ENCODE data around the gene ZBTB7A. TPM values are rescaled to one million over a fixed set of nuclear protein-coding genes. Genes with fewer than 3 reads are reported as not detected.

Gene ZBTB7A
- total and polyA plus RNA-seq, 4 donors: 7.8 to 53.9 (median 32.4) TPM

GRCh38 chr19:4108767-4109625 is 42.3 kb upstream of the ZBTB7A start:
- DNase-seq (peak in 1 of 2 donors; percentile 66), ATAC-seq (ENCODE audit: low FRiP score) (no peak)
- Histone ChIP-seq H3K9me3 (ENCODE audit: control insufficient read depth, low read length) (no peaks in the 10 kb centered on the region), H3K27ac (ENCODE audit: low read depth in 1 of 2, low read length in 2 of 2) (no peak overlapping the region), H3K4me1 (ENCODE audit: control insufficient read depth in 1 of 2, insufficient read depth in 2 of 2, low read length in 2 of 2) (no peaks in the 10 kb centered on the region), H3K27me3 (ENCODE audit: control insufficient read depth in 1 of 2, insufficient read depth in 2 of 2, low read length in 1 of 2) (no peaks in the 10 kb centered on the region), H3K4me3 (ENCODE audit: low read length in 2 of 2) (no peak overlapping the region), H3K36me3 (ENCODE audit: control insufficient read depth in 1 of 2, insufficient read depth in 2 of 2, low read length in 1 of 2) (peaks cover 0 to 7% of the 10 kb centered on the region in 2 donors)
- WGBS, 2 donors: 90 to 92% methylated on average over 35 of the region's 35 CpGs
- intact Hi-C loops (cut with DNase I): no loop called here

- DNase-seq (peak in 1 of 2 donors; percentile 48), ATAC-seq (ENCODE audit: low FRiP score) (no peak)
- peaks cover 0 to 8% of the 10 kb centered on the region in 2 donors for H3K36me3 ChIP-seq (ENCODE audit: control insufficient read depth in 1 of 2, insufficient read depth in 2 of 2, low read length in 1 of 2)
- 85 to 87% methylated on average over 9 of the region's 9 CpGs for WGBS, 2 donors
- intact Hi-C loops (cut with DNase I): no loop called here
- H3K4me1 ChIP-seq (ENCODE audit: control insufficient read depth in 1 of 2, insufficient read depth in 2 of 2, low read length in 2 of 2): no peaks in the 10 kb centered on the region
- no peak overlapping the region for H3K4me3 ChIP-seq (ENCODE audit: low read length in 2 of 2)
- H3K27ac ChIP-seq (ENCODE audit: low read depth in 1 of 2, low read length in 2 of 2): no peak overlapping the region
- H3K27me3 ChIP-seq (ENCODE audit: control insufficient read depth in 1 of 2, insufficient read depth in 2 of 2, low read length in 1 of 2): no peaks in the 10 kb centered on the region
- no peaks in the 10 kb centered on the region for H3K9me3 ChIP-seq (ENCODE audit: control insufficient read depth, low read length)
Measured at GRCh38 chr19:4103080-4103433, 36.4 kb upstream of the ZBTB7A start.

- no peaks in the 10 kb centered on the region for H3K9me3 ChIP-seq (ENCODE audit: control insufficient read depth, low read length)
- DNase-seq (peak in 1 of 2 donors; percentile 39), ATAC-seq (ENCODE audit: low FRiP score) (no peak)
- H3K27me3 ChIP-seq (ENCODE audit: control insufficient read depth in 1 of 2, insufficient read depth in 2 of 2, low read length in 1 of 2): no peaks in the 10 kb centered on the region
- no peaks in the 10 kb centered on the region for H3K4me1 ChIP-seq (ENCODE audit: control insufficient read depth in 1 of 2, insufficient read depth in 2 of 2, low read length in 2 of 2)
- no peak overlapping the region for H3K27ac ChIP-seq (ENCODE audit: low read depth in 1 of 2, low read length in 2 of 2)
- no peak overlapping the region for H3K4me3 ChIP-seq (ENCODE audit: low read length in 2 of 2)
- intact Hi-C loops (cut with DNase I): no loop called here
- H3K36me3 ChIP-seq (ENCODE audit: control insufficient read depth in 1 of 2, insufficient read depth in 2 of 2, low read length in 1 of 2): peaks cover 0 to 8% of the 10 kb centered on the region in 2 donors
- WGBS, 2 donors: 87 to 89% methylated on average over 52 to 53 of the region's 53 CpGs
Measured at GRCh38 chr19:4102339-4103079, 35.8 kb upstream of the ZBTB7A start.

GRCh38 chr19:4101496-4101770 is 34.7 kb upstream of the ZBTB7A start:
- DNase-seq (no peak), ATAC-seq (ENCODE audit: low FRiP score) (no peak)
- Histone ChIP-seq H3K9me3 (ENCODE audit: control insufficient read depth, low read length) (no peaks in the 10 kb centered on the region), H3K4me1 (ENCODE audit: control insufficient read depth in 1 of 2, insufficient read depth in 2 of 2, low read length in 2 of 2) (no peaks in the 10 kb centered on the region), H3K27ac (ENCODE audit: low read depth in 1 of 2, low read length in 2 of 2) (no peak overlapping the region), H3K36me3 (ENCODE audit: control insufficient read depth in 1 of 2, insufficient read depth in 2 of 2, low read length in 1 of 2) (peaks cover 0 to 8% of the 10 kb centered on the region in 2 donors), H3K27me3 (ENCODE audit: control insufficient read depth in 1 of 2, insufficient read depth in 2 of 2, low read length in 1 of 2) (no peaks in the 10 kb centered on the region), H3K4me3 (ENCODE audit: low read length in 2 of 2) (no peak overlapping the region)
- 94% methylated on average over 10 of the region's 10 CpGs for WGBS, 2 donors
- intact Hi-C loops (cut with DNase I): no loop called here

GRCh38 chr19:4100647-4101495 is 34.2 kb upstream of the ZBTB7A start:
- Histone ChIP-seq H3K36me3 (ENCODE audit: control insufficient read depth in 1 of 2, insufficient read depth in 2 of 2, low read length in 1 of 2) (peaks cover 0 to 8% of the 10 kb centered on the region in 2 donors), H3K4me1 (ENCODE audit: control insufficient read depth in 1 of 2, insufficient read depth in 2 of 2, low read length in 2 of 2) (no peaks in the 10 kb centered on the region), H3K27ac (ENCODE audit: low read depth in 1 of 2, low read length in 2 of 2) (no peak overlapping the region), H3K9me3 (ENCODE audit: control insufficient read depth, low read length) (no peaks in the 10 kb centered on the region), H3K4me3 (ENCODE audit: low read length in 2 of 2) (no peak overlapping the region), H3K27me3 (ENCODE audit: control insufficient read depth in 1 of 2, insufficient read depth in 2 of 2, low read length in 1 of 2) (no peaks in the 10 kb centered on the region)
- intact Hi-C loops (cut with DNase I): no loop called here
- peak in 1 of 2 donors; percentile 38 for DNase-seq
- no peak for ATAC-seq (ENCODE audit: low FRiP score)
- WGBS, 2 donors: 91 to 93% methylated on average over 31 to 38 of the region's 38 CpGs

- H3K9me3 ChIP-seq (ENCODE audit: control insufficient read depth, low read length): no peaks in the 10 kb centered on the region
- 93 to 95% methylated on average over 32 to 38 of the region's 38 CpGs for WGBS, 2 donors
- ATAC-seq (ENCODE audit: low FRiP score) (no peak), DNase-seq (peak in 1 of 2 donors; percentile 33)
- H3K27ac ChIP-seq (ENCODE audit: low read depth in 1 of 2, low read length in 2 of 2): no peak overlapping the region
- intact Hi-C loops (cut with DNase I): no loop called here
- peaks cover 0 to 8% of the 10 kb centered on the region in 2 donors for H3K36me3 ChIP-seq (ENCODE audit: control insufficient read depth in 1 of 2, insufficient read depth in 2 of 2, low read length in 1 of 2)
- no peak overlapping the region for H3K4me3 ChIP-seq (ENCODE audit: low read length in 2 of 2)
- H3K27me3 ChIP-seq (ENCODE audit: control insufficient read depth in 1 of 2, insufficient read depth in 2 of 2, low read length in 1 of 2): no peaks in the 10 kb centered on the region
- H3K4me1 ChIP-seq (ENCODE audit: control insufficient read depth in 1 of 2, insufficient read depth in 2 of 2, low read length in 2 of 2): no peaks in the 10 kb centered on the region
Measured at GRCh38 chr19:4099041-4099764, 32.5 kb upstream of the ZBTB7A start.

DNA sequence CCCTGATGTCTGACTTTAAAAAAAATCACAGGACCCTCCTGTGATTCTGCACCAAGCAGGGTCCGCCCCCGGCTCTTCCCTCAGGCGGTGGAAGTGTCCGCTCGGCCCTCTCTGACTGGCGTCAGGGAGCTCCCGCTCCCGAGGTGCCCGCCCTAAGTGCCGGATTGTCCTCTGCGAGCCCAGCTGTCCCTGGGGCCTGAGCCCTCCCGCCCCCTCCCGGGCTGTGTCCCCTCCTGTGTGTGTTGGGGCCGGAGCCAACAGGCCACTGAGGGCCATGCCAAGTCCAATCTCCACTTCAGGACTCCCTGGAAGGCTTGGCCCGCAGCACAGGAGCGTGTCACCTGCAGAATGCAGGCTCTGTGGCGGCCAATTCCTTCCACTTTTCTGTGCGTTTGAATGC is 31.8 kb upstream of the ZBTB7A start:
- peaks cover 0 to 8% of the 10 kb centered on the region in 2 donors for H3K36me3 ChIP-seq (ENCODE audit: control insufficient read depth in 1 of 2, insufficient read depth in 2 of 2, low read length in 1 of 2)

DNA sequence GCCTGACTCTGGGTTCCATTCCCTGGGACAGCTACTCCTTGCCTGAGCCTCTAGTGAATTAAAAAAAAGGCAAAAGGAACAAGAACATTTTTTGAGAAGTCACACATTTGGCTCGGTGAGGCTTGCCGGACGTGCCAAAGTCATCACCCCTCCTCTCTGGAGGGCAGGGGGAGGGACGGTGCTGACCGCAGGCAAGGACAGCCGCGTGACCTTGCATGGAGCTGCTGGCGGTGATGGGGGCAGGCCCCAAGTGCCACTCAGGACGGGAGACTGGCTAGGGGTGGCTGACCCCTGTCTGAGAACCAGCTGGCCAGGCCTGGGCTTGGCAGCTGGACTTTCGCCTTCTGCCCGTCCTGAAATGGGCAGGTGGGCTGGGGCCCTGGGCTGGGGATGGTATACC is 30.8 kb upstream of the ZBTB7A start:
- Histone ChIP-seq H3K4me1 (ENCODE audit: control insufficient read depth in 1 of 2, insufficient read depth in 2 of 2, low read length in 2 of 2) (no peaks in the 10 kb centered on the region), H3K4me3 (ENCODE audit: low read length in 2 of 2) (no peak overlapping the region), H3K9me3 (ENCODE audit: control insufficient read depth, low read length) (no peaks in the 10 kb centered on the region), H3K27me3 (ENCODE audit: control insufficient read depth in 1 of 2, insufficient read depth in 2 of 2, low read length in 1 of 2) (no peaks in the 10 kb centered on the region), H3K36me3 (ENCODE audit: control insufficient read depth in 1 of 2, insufficient read depth in 2 of 2, low read length in 1 of 2) (peaks cover 0 to 8% of the 10 kb centered on the region in 2 donors), H3K27ac (ENCODE audit: low read depth in 1 of 2, low read length in 2 of 2) (peak overlapping the region in 1 of 2 donors; percentile 49)
- ATAC-seq (ENCODE audit: low FRiP score) (peak; percentile 75), DNase-seq (peak; percentile 78 to 87)
- intact Hi-C loops (cut with DNase I): no loop called here
- 4 to 9% methylated on average over 11 of the region's 11 CpGs for WGBS, 2 donors

More for the DNA sequence above, 31.8 kb upstream of the ZBTB7A start:
- Histone ChIP-seq H3K27me3 (ENCODE audit: control insufficient read depth in 1 of 2, insufficient read depth in 2 of 2, low read length in 1 of 2) (no peaks in the 10 kb centered on the region), H3K9me3 (ENCODE audit: control insufficient read depth, low read length) (no peaks in the 10 kb centered on the region), H3K4me3 (ENCODE audit: low read length in 2 of 2) (no peak overlapping the region), H3K4me1 (ENCODE audit: control insufficient read depth in 1 of 2, insufficient read depth in 2 of 2, low read length in 2 of 2) (no peaks in the 10 kb centered on the region), H3K27ac (ENCODE audit: low read depth in 1 of 2, low read length in 2 of 2) (no peak overlapping the region)
- DNase-seq (peak in 1 of 2 donors; percentile 44), ATAC-seq (ENCODE audit: low FRiP score) (no peak)
- intact Hi-C loops (cut with DNase I): no loop called here
- 68 to 75% methylated on average over 18 of the region's 18 CpGs for WGBS, 2 donors

Measured in aorta (tissue), 5 donors.